Esophagus muscularis mucosa (tissue), 3 donors: Measurements from ENCODE around the gene LRIT1.

Experiments
- EP300 ChIP-seq: sonication (generic); formaldehyde crosslinking; IDR thresholded peaks from one replicate; pipeline ENCODE4 v1.6.1; 2017; ENCODE audit warnings: antibody characterized with exemption
- POLR2A ChIP-seq: fragments of 450-650 bp; IDR thresholded peaks from one replicate; pipeline ENCODE4 v1.6.1; 2017; ENCODE audit warnings: antibody characterized with exemption, moderate library complexity, mild to moderate bottlenecking, low read depth
- POLR2AphosphoS5 ChIP-seq, 2 donors: sonication (generic); formaldehyde crosslinking; IDR thresholded peaks; one replicate each; pipeline ENCODE4 v1.6.1; 2017; ENCODE audit warnings: antibody characterized with exemption in 2 of 2

DNA sequence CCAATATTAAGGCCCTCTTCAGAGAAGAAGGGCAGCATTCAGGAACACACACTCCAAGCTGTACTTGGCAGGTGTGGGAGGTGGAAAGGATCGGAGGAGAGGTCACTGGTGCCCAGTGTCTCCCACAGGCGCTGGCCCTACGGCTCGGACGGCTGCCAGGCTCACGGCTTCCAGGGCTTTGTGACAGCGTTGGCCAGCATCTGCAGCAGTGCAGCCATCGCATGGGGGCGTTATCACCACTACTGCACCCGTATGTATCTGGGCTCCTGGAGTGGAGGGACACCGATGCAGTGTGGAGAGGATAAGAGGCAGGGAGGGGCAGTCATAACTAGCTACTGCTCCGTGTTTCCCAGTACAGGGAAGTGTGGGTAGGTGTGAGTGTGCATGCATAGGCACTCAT, 7.4 kb upstream of the LRIT1 start:
- no peak for TF ChIP-seq POLR2AphosphoS5 (IDR thresholded peaks at IDR 0.05)
- TF ChIP-seq EP300 = no peak
- TF ChIP-seq POLR2A = no peak
